CD1c-positive myeloid dendritic cell (primary cell): ENCODE data around the gene RXRG.

Experiments
- DNase-seq: peaks from one replicate; pipeline ENCODE4 v3.0.0-alpha.2; 2016; ENCODE audit errors: extremely low spot score

RXRG gene

DNA sequence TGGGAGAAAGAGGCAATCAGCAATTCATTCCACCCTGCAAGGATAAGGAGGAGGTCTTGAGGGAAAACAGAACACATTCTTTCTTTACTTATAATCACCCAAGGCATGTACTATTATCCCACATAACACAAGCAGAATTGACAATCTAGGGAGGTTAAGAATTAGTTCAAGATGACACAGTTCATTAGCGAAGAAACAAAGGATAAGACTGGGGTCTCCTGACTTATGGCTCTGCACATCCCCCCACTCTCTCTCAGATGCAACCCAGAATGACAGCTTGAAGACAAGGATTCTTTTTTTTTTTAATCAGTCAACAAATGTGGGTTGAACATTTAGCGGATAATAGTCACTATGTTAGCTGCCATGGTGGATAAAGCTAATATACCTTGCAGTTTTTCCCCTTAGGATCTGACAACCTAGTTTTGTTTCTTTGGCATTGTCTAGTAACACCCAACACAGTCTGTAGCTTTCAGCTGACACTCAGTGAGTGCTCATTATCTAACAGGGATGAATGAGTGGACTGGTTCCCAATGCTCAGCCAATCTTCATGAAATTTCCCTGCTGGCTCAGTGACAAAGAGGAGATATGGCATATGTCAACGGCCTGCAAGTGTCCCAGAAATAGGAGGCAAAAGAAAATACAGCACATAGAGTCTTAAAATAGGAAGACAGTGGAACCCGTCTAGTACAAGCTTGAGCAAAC, 35.1 kb downstream of the RXRG start:
- no peak for DNase-seq

DNA sequence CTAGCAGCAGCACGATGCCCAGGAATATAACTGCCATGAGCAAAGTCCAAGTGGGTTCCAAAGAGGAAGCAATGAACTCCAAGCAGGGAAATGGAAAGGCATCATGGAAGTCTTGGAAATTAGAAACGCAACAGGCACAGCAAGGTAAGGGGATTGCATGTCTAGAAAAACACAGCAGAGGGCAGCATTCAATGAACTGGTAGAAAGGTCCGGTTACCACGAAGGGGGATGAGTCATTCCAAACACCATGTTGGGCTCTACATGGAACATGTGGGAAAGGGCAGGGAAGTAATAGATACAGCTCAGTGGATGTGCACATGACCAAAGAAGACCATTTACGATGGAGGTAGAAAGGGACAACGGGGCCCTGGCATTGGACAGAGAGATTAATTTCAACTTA, 36.4 kb downstream of the RXRG start:
- peak; percentile 39 for DNase-seq

DNA sequence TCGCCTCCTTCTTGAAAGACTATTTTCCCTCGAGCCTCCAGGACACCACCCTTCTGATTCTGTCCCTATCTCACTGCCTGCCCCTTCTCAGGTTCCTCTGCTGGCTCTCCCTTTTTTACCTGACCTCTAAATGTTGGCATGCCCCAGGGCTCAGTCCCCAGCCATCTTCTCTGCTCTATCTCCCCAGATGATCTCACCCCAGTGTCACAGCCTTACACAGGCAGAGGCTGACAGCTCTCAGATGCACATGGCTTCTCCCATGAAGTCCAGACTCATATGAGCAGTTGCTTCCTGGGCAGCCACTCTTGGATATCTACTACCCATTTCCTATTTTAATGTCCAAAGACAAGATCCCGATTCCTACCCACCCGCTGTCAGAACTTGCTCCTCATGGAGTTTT, 37.5 kb downstream of the RXRG start:
- no peak for DNase-seq

DNA sequence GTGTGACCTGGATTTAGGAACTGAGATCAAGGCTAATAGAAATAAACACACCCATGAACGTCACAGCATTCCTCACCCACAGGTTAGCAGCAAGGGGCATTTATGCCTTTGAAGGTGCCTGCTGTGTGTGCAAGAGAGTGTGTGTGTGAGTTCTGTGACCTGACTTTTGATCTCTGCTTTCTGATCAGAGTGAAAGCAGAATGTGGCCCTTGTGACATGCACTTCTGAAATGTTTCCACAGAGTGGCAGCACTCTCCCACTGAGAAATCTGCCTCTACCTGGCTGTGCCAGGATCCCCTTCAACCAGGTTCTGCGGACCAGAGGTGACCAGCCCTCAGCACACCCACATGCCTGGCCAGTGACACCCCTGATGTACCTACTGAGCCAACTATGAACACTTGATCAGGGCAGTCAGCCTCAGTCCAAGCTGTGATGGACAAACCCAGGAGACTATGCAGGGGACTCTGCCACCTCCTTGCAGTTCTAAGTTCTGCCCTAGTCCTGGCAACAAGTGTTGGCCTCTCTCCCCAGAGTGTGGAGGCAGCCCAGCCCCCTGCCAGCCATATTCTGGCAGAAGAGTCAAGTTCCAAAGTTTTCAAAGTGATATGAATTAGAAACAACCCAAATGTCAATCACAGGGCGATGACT, 41.0 kb downstream of the RXRG start:
- peak; percentile 22 for DNase-seq

DNA sequence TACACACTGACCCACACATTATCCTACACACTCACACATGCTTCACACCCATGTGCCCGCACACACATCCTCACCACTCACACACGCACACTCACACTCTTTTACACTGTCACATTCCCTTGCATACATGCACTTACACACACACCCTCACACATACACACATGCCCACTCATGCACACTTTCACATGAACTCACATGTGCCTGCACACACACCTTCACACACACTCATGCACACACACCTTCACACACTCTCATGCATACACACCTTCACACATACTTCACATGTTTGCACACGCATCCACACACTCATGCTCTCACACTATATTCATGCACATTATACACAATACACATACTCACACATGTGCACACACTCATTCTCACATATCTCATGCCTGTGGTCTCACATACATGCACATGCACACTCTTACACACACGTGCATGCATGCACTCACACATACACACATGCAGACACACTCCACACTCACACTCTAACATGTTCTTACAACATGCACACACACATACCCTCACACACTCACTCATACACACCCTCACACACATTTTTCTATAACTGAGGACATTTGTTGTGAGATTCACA, 42.3 kb downstream of the RXRG start:
- DNase-seq = no peak

DNA sequence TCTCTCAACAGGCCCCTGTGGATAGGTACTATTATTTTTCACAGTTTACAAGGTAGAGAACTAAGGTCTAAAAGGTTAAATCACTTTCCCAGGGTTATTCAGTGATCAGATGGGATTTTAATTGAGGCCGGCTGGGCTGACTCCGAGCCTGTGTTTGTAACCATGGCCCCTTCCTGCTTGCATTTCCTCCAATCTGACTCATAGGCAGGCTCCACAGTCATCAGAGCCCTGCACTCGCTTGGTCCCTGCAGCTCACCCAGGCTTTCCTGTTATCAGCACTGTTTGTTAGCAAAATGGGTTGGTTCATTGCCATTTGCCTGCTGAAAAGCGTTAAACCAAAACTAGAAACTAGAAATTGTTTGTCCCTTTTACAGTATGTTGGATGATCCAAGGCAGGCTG, 47.0 kb downstream of the RXRG start:
- no peak for DNase-seq

DNA sequence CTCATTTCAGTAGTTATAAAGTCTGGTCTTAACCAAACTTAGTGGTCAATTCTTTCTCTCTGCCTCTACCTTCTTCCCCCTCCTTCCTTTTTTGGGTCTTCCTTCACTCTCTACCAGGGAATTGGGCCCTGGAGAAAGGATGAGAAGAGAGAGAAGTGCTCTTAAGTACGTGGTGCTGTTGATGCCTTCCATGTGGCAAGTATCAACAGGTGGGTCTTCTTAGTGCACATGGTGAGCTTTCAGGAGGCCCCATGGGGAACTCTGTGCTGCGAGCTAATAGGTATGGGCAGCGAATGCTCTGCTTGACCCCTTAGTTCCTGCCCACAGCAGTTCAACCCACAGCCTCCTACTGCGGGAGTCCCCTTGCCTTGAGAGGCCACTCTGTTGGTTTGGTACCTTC, 49.0 kb downstream of the RXRG start:
- no peak for DNase-seq

DNA sequence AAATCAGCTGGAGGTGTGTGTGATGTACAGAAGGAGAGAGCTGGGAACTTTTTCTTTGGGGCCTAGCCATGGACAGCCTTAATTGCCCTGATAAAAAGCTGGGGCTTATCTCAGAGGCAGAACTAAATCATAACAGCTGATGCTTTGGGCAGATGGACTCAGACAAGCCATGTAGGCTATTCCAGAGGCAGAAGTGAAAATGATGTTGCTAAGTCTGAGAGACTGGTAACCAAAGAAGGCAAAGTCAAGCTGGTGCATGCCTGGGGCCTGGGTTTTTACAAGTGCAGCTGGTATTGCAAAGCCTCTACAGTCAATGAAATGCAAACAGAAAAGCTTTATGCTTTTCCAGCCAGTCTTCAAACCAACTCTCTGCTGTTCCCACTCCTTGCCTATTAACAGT, 49.4 kb downstream of the RXRG start:
- DNase-seq = no peak

DNA sequence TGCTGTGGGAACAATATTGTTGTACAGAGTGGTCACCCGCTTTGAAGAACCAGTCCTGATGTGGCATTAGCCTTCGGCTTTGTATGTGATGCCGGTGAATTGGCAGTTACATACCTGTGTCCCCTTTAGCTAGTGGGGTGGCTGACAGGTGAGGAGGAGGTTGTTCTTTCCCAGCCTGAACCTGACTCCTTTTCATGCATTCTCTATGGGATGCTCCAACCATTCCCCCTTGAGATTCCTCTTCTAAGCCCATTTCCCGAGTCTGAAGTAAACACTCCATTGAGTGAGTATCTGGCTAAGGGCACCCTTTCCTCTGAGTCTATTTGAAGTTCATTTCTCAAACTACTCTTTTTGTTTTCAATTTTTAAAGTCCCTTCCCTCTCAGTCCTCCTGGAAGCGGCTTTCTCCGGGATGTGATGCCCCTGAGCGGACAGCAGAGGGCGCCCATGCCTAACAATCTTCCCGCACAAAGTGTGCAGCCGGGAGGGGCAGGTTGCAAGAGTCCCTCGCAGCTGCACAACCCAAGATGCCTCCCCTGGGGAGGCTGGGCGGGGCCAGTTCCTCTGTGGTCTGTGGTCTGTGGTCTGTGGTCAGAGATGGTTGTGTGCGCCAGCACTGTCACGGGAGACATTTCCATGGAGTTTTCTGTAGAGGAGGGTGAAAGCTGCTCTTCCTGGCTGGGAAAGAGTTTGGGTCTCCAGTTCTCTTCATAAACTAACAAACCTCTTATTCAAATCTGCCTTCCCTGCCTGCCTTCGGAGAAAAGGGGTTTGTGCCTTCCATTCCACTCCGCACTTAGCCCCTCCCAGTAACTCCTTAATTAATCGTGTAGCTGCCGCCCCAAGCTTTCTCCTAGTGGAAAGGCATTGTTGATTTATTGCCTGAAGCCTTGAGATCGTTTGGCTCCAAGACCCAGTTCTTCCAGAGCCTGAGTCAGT, 52.0 kb downstream of the RXRG start:
- DNase-seq = peak; percentile 91

DNA sequence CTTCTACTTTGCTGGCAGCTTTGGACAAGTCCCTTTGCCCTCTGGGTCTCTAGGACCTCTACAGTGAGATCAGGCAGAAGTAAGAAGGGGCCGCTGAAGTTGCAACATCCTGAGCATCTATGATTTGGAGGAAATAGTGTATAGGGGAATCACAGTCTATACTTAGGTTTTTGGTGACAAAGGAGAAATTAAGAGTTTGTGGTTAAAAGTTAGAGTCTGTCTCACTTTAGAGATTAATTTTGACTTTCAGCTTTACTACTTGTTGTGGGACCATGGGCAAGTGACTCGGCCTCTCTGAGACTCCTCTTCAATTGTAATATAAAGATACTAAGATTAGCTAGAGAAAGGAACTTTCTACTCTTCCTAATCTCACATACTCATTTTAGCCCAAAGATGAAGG, 55.3 kb downstream of the RXRG start:
- DNase-seq = no peak

DNA sequence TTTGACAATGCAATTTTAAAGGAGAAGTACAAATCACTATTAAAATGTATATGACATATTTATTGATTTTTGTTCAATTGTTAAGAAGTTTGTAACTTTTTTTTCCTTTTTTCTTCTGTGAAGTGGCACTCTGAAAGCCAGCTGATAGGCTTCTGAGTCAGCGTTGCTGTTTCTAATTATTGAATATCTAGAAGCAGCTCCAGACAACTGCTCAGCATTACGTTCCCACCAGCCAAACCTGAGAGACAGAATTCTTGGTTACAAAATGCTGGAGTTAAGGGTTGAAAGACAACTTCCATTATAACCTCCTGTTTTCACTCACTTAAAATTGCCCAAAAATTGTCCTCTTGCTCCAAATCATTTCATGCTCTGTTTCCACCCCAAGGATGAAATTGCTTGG, 57.0 kb downstream of the RXRG start:
- DNase-seq = no peak

DNA sequence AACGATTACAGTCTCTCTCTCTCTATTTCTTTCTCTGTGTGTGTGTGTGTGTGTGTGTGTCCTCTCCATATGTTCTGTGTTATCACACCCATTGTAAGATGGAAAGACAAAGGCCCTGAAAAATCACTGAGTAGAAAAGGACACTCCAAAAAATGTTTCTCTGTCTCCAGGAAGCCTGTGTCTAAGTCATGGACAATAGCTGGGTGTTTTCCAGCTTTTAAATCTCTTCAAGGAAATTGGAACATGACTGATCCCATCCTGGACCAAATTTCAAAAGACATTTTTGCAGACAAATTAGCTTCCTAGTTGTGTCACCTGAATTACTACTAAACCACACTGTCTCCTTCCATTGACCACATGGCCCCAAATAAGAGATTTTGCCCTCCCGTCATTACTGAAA, 57.4 kb downstream of the RXRG start:
- no peak for DNase-seq

DNA sequence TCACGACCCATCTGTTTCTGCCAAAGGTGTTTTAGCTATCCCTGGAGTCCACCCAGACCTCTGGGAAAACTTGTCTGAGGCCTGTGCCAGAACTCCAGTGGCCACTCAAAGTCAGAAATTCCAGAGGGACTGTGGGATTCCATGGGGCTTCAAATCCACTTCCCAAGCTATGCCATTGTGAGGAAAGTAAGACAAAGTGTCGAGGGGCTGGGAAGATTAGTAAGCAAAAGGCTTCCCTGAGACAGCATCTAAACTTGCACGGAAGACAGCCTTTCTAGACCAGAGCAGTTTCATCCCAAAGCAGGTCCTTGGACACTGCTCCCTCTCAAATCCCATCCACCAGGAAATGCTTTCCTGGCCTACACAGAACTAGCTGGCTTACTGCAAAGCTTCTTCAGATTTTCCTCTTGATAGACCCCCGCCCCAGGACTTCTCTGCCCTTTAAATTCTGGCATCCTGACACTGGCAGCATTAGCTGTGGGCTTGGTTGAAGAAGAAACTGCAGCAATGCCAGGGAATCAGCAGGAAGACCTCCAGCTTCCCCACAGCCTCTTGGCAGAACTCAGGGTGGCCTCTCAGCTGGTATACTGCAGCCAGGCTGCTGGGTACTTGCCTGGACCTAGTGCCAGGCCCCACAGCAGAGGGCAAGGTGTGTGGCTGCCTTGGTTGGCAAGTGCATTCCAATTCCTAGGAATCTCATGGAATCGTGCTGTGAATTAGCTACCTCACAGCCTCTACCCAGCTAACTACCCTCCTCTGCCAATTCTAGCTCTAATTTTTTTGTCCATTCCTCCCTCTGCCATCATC, 61.1 kb downstream of the RXRG start:
- no peak for DNase-seq

DNA sequence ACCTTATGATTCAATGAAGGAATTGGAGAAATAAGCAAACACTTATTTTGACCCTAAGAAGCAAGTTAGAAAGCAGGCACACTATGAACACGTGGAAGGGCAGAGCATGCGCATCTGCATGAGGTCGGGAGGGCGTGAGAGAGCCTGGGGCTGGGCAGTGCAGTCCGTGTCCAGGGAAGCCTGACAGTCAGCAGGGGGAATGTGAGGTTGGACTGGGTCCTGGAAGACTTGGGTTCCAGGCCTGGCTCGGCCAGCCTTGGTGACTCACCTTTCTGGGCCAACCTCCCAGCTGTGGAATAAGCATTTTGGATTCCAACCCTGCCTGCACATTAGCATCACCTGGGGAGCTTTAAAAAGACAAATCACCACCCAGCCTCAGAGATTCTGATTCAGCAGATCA, 61.9 kb downstream of the RXRG start:
- DNase-seq = no peak

DNA sequence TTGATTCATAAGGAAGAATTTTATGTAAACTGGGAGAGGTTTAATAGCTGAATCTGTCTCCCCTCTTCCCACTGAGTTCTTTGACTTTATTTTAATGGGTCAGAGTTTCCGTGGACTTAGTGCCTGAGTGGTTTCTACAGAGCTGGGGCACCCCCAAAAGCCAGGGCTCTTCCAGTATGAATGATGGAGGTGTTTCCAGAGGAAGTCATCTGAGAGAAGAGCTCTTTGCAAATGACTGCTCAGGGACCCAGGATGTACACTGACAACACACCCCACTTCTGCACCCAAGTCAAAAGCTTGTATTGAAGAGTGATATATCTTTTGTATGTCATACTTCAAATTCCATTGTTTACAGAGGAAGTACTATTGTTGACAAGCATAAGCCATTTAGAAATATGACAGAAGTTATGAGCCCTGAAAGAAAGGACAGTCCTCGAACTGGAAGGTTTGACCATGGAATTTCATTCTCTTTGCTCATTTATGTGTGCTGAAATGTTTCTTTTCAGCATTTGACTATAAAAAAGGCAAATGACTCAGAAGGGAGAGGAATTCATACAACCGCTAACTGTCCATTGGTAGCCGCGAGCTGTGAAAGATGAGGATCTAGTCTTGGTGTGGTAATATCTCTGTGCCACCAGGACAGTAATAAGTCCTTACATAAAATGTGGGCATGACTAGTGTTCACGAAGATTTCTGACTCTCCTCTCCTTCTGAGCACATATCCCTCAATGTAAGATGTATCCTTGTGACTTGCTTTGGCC, 63.0 kb downstream of the RXRG start:
- DNase-seq = no peak

DNA sequence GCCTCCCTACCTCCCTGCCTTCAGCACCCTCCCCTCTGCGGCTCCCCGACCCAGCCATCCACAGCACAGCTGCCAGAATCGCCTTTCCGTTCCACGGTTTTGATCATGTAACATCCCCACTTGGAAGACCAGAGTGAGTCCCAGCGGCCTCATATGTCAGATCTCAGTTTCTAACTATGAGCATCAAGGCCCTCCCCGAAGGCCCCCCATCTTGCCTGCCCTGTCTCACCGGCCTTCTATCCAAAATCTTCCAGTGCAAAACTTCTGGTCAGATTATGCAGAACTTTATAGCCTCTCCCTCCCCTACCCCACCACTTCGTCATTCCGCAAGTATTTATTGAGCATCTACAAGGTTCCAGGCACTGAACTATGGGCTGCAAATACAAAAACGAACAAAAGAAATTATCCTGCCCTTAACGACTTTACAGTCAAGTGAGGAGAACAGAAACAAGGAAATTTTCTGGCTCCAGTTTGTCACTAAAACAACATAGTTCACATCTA, 68.1 kb downstream of the RXRG start:
- DNase-seq = no peak

DNA sequence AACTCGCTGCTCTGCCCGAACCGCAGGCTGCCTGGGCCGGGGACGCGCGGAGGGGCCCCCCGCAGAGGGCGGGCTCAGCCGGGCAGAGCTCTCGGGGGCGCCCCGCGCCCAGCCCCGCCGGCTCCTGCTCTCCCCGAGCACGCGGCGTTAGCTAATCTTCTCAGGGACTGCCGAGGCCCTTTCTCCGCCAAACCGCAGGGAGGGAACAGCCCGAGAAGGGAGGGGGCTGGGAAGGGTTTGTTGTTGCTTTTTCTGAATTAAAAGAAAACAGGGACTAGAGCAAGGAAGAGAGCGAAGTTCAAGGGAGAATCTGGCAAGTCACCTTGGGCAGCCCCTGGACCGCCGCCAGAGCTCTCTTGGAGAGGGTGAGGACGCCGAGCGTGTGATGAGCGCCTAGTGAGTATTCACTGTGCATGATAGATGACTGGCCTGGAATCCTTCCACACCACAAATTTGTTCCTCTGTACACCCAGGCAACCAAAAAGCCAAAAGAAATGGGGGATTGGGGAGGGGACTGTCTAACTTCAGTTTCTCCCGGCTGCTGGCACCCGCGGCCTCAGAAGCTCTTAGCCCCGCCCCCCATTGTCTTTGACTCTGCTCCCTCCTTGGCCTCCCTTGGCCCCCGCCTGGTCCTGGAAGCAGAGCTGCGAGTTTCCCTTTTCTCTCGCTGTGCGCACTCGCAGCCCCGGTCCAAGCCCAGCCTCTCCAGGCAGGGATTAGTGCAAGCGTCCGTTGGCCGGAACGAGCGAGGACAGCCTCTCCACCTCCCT, 68.7 kb downstream of the RXRG start:
- DNase-seq = peak; percentile 33

DNA sequence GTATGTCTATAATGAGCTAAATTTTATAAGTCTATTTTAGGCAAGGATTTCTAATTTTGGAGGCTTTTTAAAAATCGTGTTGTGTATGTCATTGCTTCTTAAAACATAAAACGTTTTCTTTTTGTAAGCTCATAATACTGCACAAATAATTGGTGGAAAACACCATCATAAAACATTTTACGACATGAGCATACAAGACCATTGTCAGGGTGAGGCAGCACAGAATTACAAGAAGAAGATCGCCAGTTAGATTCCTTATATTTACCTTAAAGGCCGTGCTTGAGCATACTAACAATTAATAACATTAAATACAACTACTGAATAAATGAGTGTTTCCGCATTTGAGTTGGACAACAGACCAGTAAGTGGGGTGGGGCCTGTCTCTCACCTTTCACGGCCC, 69.3 kb downstream of the RXRG start:
- no peak for DNase-seq

DNA sequence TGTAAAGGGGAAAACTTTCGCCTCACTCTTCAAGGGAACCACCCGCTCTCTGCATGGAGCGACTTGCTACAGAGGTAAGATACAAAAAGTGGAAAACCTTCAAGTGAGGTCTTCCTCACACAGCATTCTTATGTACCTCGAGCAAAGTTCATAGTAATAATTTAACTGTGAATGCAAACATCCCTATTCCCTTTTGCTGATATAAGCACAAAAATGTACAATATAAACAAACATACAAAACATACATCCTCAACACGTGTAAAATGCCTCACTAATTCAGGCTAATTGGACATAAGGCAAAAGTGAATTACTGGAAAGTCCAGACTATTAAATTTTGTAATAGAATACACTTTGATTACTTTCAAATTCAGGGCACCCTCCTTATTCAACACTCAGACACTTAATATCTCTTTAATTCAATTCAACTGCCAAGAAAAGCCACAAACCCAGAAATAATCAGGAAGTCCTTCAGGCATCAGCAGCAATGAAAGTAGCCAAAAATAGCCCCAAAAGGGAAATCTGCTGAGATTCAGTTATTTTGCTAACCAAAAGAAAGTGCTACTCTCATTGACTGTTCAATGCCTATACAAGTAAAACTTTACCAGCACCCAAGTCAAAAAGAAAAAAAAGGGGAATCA, 73.2 kb downstream of the RXRG start:
- no peak for DNase-seq
